HG03039 (cell line): ENCODE measurements around the gene MAP3K15.

ENCODE experiments used
- ATAC-seq: cut with Tn5 transposase; IDR thresholded peaks from one replicate; pipeline ENCODE4 v1.9.1; 2021; ENCODE audit warnings: mild to moderate bottlenecking, moderate library complexity; ENCODE audit not compliant: unreplicated experiment

Gene MAP3K15, protein sequence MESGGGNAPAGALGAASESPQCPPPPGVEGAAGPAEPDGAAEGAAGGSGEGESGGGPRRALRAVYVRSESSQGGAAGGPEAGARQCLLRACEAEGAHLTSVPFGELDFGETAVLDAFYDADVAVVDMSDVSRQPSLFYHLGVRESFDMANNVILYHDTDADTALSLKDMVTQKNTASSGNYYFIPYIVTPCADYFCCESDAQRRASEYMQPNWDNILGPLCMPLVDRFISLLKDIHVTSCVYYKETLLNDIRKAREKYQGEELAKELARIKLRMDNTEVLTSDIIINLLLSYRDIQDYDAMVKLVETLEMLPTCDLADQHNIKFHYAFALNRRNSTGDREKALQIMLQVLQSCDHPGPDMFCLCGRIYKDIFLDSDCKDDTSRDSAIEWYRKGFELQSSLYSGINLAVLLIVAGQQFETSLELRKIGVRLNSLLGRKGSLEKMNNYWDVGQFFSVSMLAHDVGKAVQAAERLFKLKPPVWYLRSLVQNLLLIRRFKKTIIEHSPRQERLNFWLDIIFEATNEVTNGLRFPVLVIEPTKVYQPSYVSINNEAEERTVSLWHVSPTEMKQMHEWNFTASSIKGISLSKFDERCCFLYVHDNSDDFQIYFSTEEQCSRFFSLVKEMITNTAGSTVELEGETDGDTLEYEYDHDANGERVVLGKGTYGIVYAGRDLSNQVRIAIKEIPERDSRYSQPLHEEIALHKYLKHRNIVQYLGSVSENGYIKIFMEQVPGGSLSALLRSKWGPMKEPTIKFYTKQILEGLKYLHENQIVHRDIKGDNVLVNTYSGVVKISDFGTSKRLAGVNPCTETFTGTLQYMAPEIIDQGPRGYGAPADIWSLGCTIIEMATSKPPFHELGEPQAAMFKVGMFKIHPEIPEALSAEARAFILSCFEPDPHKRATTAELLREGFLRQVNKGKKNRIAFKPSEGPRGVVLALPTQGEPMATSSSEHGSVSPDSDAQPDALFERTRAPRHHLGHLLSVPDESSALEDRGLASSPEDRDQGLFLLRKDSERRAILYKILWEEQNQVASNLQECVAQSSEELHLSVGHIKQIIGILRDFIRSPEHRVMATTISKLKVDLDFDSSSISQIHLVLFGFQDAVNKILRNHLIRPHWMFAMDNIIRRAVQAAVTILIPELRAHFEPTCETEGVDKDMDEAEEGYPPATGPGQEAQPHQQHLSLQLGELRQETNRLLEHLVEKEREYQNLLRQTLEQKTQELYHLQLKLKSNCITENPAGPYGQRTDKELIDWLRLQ (N-terminal part only)

DNA sequence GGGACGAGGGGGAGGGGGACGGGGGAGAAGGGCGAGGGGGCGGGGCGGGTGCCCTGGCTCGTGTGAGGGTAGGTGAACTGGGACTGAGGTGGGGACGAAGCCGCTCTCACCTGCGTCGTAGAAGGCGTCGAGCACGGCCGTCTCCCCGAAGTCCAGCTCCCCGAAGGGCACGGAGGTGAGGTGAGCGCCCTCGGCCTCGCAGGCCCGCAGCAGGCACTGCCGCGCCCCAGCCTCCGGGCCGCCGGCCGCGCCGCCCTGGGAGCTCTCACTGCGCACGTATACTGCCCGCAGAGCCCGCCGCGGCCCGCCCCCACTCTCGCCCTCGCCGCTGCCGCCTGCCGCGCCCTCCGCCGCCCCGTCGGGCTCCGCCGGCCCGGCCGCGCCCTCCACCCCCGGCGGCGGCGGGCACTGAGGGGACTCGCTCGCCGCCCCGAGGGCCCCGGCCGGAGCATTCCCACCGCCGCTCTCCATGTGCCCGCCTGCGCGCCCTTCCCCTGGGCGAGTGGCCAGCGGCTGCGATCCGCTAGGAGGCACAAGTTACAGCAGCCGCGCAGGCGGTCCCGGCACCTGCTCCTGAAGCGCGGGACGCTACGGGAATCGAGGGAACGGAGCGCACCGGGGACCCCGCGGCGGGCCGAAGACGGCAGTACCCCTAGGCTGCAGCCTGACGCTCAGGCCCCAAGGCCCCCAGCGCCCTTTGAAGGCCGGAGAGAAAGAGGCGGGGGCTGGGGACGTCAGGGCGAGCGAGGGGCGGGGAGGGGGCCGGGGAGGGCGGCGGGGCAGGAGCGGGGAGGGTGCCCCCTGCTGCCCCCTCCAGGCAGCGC is at the start of gene MAP3K15:
Gene MAP3K15, minus strand, starts transcription at position 718 of the 824 bp plus-strand sequence. Its CDS starts 247 bp downstream, at position 471.
- ATAC-seq, result no peak

DNA sequence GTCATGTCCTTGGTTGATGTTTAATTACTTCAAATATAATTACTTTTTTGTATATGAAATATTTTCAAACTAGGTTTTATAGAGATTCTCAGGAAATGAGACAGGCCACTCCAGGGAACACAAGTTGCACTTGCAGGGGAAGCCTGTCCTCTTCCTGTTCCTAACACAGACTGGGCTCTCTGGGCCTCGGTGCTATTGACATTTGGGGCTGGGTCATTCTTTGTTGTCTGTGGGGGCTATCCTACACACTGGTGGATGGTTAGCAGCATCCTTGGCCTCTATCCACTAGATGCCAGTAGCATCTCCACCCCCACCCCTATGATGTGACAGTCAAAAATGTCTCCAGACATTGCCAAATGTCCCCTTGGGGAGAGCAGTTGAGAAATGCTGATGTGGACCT is 49.3 kb upstream of the MAP3K15 start:
- no peak for ATAC-seq

DNA sequence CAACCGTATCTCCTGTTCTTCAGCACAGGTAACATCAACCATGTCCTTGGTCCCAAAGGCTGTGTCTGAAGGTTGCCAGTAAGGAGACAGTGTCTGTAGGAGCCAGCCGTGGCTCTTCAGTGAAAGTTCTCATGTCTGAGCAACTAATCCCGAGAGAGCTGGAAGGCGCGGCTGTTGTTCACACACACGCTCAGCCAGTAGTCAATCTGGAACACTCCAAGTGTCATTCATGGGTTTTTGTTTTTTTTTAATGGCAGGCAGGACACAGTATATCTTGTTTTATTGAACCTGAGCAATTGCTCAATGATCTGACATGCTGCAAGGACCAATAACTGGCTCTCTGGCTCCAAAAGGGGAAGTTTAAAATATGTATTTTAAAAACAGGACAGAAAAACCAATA is 48.4 kb upstream of the MAP3K15 start:
- peak; percentile 24 for ATAC-seq

DNA sequence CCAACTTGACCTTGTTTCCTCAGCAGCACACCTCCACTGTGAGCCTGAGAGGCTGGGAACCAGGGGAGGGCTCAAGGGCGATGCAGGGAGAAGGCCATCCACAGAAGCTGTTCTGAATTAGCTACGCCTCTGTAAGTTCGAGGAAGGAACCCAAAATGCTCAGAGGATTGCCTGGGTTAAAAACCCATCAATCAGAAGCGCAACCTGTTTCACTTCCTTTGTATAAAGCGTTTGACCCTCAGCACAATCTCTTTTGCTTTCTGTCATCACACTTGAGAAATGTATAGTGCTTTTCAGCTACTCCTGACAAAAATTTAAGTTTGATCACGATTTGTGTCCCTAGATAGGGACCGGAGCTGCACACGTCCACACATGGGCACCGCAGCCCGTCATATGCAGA is 48.0 kb upstream of the MAP3K15 start:
- peak; percentile 47 for ATAC-seq

DNA sequence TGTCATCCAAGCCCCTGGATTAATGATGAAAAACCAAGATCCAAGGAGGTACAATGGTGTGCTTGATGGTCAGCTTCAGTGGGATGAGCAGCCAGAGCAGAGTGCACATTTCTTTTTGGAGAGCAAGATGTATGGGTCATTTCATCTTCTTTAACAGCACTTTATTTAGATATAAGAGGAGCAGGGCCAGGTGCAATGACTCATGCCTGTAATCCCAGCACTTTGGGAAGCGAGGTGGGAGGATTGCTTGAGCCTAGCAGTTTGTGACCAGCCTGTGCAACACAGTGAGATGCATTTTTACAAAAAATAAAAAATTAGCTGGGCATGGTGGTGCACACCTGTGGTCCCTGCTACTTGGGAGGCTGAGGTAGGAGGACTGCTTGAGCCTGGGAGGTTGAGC is 45.3 kb upstream of the MAP3K15 start:
- ATAC-seq, result no peak

DNA sequence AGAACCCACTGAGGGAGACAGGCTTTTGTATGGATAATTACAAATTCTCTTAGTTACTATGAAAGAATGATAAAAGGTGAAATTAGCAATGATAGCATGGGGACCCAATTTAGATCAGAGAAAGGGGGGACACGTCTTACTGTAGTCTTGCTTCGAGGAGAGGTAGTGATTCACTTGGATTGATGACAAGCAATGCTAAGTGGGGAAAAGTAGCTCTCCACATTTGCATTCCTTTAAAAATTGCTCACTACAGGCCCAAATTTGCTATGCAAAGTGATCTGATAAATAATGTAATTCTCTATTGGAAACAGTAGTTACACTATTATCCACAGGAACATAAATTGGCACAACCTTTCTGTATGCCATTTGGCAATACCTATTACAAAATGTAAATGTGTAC is 42.5 kb upstream of the MAP3K15 start:
- no peak for ATAC-seq

DNA sequence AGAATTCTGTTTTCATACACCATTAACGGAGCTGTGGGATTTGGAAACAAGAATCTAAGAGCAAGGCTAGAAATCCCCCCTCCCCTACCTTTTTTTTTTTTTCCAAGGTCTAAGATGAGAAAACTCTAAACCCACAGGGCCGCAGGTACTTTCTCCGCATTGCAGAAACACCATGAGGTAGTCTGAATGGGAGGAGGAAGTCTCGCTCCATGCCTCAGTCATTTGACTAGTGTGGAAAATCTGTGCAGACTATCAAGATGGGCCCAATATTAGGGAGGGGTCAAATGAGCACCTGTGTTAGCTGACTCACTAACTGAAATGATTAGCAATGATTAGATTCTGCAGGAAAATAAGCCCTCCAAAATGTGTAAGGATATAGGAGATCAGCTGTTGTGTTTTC is 40.9 kb upstream of the MAP3K15 start:
- ATAC-seq, result no peak

DNA sequence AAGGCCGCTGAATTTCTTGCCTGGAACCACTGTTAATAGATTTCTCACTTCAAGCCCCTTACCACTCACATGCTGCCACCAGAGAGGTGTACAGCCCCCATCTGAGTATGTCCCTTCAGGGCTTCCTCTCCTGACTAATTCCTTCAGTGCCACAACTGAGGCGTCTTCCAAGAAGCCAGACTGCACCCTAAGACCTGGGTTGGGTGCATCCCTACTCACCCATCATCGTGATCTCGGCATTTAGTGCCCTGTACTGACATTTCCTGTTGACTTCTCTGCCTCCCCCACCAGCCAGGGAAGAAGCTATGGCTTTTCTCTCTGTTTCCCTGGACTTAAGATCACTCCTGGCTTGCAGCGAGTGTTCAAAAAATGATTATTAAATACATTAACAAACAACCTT is 40.4 kb upstream of the MAP3K15 start:
- no peak for ATAC-seq

DNA sequence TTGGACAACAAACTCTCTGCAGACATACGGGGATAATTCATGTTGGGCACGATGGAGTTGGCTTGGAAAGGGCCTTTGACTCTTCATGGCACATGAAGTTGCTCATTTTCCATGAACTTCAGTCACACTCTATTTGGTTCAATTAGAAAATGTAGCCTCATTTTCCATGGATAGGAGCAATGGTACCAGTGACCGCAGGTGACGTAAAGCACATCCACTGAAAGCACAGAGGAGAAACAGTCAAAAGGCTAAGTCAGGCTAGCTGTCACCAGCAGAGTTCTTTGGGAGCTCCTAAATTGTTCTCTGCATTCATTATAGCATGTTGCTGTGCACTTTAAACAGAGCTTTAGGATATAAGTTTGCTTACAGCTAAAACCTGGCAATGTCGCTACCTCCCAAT is 39.9 kb upstream of the MAP3K15 start:
- ATAC-seq, result no peak

DNA sequence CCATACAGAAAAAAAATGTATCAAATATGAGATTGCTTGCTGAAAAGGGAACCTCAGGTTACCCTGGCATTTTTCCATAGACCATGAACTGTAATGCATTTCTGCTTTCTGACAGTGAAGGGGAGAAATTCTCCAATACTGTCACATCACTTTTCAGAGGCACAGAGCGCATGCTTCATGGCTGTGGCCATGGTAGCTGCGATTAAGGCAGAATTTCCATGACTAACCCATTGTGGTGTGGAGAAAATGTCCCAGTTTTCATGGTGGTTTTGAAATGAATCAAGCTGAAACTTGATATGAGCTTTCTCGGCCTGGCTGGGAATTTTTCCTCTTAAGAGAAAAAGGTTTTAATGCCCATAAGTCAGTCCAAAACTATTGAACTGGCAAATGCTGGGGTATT is 39.5 kb upstream of the MAP3K15 start:
- no peak for ATAC-seq

DNA sequence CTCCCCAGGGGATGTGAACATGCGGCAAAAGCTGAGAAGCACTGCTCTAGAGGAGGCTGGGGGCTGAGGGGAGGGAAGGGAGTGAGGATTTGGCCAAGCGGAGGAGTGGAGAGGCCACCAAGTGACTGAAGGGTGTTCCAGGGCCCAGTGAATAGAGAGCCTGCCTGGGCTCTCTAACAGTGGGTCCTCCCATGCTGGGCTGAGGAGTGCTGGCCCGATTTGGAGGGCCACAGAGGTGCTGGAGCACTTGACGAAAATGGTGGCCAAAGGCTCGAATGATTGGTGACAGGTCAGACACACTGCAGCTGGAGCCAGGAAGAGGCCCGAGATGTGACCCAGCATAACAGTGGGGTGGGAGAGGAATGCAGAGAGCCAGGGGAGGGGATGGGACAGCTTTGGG is 37.5 kb upstream of the MAP3K15 start:
- no peak for ATAC-seq

DNA sequence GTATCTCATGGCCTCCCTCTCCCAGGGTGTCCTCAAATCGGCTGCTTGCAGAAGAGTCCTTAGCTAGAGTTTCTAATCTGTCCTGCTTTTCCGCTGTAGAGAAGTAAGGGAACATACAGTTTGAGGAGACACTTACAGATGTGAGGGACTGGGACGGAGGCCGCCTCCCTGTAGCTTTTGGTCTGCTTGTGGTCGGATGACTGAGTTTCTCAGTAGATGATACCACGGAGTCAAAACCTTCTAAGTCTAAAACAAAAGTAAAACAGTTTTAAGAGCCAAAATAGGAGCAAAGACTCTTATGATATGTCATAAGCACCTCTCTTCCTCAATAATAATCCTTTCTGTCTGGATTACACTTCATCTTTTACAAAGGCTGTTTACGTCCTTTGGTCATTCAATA is 34.5 kb upstream of the MAP3K15 start:
- no peak for ATAC-seq

DNA sequence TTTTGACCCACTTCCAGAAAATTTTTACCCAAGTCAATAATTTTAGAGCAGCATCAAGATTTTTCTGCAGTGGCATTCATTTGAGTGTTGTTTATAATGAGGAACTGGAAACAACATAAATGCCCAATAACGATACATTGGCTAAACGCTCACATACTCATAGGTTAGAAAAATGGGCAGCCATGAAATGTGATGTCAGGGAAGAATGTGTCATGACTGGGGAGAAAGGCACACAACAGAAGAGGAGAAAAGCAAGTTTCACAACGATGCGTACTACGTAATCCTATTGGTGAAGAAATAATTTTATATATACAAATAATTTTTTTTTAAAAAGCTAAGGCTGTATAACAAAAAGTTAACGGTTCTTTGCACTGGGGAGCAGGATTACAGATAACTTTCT is 33.6 kb upstream of the MAP3K15 start:
- no peak for ATAC-seq

DNA sequence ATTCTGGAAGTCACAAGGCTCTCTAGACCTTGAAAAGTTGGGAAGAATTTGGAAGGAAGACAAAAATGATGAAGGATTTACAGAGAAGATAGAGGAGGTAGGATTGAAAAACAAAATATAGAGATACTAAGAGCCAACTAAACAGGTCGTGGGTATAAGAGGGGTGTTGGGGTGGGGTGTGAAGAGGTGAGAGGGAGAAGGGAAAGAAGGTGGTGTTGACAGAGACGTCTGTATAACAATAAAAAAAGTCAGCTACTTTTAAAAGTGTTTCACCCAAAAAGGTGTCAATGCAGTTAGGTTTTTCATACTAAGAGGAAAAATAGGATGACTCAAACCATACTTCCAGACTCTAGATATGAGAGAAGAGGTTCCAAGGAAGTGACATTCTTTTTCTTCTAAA is 33.0 kb upstream of the MAP3K15 start:
- no peak for ATAC-seq

DNA sequence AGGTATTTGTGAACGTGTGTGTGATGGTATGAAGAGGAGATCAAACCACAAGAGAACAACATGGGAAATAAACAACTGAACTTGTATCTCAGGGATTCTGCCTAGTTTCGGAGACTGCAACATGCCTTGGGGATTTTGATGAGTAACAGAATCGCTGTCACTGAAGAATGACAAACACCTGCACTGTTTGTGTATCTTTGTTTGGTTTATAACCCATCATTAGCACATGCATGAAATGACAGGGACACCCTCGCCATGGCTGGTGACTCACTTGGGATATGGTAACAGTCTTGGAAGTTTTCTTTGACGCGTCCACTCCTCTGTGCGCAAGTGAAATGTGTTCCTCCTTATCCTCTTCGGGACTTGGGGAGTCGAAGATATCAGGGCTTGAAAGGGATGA is 30.3 kb upstream of the MAP3K15 start:
- no peak for ATAC-seq

DNA sequence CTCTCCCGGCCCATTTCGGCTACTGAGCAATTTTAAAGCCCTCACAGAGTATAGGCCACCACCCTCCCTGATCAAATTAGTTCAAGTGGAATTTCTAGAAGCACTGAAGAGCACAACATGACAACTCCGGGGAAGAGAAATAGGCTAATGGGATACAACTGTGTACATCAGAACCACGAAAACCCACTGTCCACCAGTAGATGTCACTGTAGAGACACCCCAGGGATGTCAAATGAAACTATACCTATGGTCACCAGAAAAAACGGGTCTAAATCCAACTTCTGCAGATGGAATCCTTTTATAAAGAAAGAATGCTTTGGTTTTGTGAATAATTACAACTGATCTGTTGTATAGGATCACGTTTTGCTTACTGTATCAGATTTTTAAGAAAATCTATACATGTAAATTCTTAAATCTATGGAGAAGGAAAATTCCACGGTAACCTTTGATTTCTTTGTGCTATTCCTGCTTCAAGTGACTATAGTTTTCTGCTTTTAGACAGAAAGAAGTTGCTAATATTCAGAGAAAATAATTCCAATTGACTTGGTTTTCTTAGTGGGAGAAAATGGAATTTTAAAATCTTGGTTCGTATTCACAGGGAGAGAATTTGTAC is 29.5 kb upstream of the MAP3K15 start:
- no peak for ATAC-seq

DNA sequence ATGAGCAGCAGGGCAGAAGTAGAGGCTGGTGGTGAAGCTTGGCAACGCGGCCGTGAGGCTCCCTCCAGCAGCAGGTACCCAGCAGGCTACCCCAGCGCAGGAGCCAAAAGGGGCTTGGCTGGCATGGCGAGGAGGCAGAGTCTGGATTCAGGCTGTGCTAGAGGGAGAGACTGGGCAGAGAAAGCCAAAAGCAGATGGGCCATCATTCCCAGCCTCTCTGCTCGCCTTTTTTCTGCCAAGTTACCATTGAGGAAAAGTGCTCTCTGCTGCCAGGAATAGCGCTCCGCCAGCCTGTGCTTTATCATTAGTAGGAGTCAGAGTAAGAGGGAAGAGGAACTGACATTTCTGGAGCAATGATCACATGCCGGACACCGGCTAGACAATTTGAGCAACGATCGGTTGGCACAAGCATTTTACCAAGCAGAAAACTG is 28.7 kb upstream of the MAP3K15 start:
- no peak for ATAC-seq

DNA sequence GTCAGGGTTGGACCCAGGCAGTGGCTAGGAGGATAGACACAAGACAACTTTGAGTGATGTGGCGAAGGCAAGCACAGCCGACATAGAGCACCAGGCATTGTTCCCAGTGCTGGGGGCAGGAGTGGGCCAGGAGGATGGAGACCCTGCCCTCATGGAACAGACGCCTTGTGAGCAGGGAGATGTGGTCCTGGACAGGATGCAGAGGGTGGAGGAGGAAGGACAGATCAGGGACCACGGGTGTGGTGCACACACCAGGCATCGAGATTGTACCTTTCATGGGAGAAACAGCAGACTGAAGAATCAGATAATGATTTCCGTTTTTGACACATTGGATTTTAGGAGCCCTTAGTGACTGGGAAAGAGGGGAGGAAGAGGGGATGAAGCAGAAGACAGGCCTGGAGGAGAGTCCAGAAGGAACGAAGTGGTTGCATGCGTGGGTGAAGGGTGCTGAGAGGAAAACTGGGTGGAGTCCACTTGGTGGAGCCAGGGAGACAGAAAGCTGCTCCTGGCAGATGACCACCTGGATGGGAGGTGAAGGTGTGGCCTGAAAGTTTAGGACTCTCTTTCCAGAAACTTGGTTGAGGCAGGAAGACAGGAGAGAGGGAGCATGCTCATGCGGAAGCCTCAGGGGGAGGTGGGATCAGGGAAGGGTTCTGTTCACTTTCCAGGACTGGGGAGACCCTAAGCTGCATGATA is 27.9 kb upstream of the MAP3K15 start:
- no peak for ATAC-seq

DNA sequence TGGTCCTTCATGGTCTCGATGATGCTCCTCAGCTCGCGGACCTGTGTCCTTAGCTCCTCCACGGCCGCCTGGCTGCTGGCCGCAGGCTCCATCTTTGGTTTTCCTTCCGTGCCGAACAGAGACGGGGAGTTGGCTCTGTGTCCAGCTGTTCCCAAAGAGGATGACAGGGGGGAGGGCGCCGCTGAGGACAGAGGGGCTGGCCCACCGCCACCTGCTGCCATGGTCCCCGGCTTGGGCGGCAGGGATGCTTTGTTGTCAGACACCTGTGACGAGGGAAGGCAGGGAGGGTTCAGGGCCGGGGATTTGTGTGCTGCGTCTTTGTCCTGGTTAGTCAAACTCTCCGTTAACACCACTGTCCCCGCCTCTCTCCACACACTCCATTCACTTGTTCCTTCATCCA is 26.6 kb upstream of the MAP3K15 start:
- no peak for ATAC-seq
